ENCODE data around the gene EFNB1.
A peak's percentile ranks its signal among the peaks of the same experiment; 100 is the strongest.

The EFNB1 gene

DNA sequence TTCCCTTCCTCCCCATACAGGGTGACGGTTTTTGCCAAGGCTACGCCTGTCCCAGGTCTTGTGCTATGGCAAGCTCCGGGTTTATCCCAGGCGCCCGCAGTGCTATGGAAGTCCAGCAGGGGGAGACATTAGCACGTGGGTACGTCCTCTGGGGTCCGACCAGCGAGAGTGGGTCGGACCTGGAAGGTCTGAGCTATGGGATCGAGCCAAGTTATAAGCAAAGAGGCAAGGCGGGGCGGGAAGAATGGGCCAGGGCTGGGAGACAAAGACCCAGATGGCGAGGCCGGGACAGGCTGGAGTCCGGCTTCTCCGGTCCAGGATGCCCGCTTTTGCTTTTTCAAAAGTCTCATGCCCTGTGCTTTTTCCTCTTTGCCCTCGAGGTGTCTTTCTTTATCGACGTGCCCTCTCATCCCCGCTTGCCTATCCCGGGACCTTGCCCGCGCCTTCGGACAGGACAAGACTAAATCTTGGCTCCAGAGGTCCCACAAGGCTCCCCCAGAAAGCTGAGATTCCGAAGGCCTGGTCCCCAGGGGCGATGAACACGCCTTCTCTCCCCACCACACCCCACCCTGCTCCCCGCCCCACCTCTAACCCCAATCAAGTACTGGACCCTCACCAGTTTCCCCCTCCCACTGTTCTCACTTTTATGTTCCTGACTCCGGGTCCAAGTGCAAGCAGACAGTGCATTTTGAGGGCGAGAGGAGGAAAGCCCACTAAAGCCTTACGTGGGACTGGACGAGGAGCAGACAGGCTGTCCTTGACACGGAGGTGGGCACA, 785 bp upstream of the EFNB1 start:
- DNase-seq: peak; percentile 87

DNA sequence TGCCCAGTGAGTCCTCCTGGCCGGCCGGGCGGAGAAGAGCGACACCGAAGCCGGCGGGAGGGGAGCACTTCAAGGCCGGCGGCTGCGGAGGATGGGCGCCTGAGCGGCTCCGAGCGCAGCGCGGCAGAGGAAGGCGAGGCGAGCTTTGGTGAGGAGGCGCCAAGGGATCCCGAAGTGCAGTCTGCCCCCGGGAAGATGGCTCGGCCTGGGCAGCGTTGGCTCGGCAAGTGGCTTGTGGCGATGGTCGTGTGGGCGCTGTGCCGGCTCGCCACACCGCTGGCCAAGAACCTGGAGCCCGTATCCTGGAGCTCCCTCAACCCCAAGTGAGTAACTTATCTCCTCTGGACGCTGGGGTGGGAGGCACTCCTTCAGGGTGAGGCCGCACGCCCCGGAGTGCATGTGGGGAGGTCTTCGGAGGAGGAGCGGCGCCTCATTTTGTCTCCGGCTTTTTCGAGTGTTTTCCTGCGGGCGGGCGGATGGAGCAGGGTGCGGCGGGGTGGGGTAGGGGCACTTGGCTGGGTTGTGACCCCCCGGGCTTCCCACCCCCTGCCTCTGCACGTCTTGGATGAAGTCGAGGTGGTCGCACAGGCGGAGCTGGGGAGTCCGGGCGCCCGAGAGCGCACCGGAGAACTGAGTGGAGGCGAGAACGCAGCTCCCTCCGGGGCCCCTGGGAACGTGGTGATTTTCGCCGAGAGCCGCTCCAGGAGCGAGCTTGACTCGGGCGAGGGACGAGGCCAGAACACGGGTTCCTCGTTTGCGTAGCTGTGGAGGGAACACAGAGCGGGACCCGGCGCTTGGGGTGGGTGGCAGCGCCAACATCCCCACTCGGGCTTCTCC, 979 bp downstream of the EFNB1 start:
- no peak for DNase-seq

GRCh38 chrX:68830419-68831404, 1.9 kb downstream of the EFNB1 start:
- no peak for DNase-seq

DNA sequence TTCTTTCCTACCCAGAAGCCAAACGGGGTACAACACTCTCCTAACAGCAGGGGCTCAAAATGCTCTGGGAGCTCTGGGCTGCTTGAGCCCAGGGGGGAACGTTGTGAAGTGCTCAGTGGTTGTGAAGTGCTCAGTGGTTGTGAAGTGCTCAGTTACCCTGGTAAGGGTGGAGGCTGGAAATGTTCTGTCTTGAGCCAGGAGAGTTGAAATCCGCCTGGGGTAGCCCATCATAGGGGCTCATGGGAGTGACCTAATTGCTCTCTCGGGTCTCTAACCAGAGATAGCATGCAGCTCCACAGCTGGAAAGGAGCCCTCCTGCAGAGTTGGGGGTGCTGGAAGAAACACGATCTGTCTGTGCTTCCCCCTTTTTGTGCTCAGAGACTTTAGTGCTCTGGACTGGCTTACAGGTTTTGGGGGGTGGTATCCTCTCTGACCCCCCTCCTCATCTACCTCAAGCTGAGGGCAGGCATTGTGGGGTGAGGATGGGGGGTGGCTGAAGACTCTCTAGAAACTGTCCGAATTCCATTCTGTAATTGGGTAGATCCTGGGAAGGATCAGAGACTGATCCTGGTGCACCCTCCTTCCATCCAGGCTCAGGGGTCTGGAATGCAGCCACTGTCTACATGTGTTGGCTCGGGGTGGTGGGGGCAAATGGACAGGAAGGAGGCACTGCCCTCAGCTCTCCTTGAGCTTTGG, 2.7 kb downstream of the EFNB1 start:
- no peak for DNase-seq

- DNase-seq: peak; percentile 63
These were observed 3.2 kb downstream of the EFNB1 start for GRCh38 chrX:68832101-68832416.

GRCh38 chrX:68832516-68833447, 4.0 kb downstream of the EFNB1 start:
- DNase-seq: no peak

- DNase-seq: no peak
These were observed 4.6 kb downstream of the EFNB1 start for GRCh38 chrX:68833448-68833805.

DNA sequence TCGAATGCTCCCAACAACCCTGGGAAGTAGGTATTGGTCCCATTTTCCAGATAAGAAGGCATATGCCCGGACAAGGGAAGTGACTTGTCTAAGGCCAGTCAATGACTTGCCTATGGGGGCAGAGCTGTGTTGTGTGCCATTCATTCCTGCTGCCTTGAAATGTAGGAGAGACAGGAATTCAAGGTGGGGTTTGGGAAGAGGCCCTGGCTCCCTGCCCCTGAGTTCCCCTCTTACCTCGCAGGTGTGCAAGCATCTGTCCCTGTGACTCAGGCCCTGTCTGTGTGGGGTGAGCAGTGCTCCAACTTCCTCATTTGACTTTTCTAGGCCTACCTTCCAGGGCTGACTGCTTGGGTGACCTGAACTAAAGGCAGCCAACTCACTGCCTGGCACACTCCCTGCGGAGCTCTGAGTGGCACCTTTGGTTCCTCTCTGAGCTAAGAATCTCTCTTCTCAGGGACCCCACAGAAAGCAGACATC, 5.1 kb downstream of the EFNB1 start:
- no peak for DNase-seq

GRCh38 chrX:68834371-68835103, 5.7 kb downstream of the EFNB1 start:
- DNase-seq: no peak

DNA sequence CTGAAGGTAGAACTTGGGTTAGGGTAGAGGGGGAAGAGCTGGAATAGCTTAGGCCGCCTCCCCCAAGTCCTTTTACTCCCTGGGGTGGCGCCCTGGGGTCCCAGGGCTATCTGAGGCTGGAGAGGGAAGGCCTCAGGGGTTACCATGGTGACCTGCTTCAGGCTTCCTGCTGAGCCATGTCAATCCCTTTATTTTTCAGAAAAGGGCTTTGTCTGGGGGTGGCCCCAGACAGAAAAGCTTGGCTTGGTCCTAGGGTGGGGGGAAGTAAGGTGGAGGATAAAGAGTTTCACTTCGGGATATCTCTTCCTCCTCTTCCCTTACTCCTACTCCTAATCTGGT, 6.3 kb downstream of the EFNB1 start:
- no peak for DNase-seq

- DNase-seq: no peak
These were observed 6.6 kb downstream of the EFNB1 start for GRCh38 chrX:68835468-68835867.

GRCh38 chrX:68837119-68837518, 8.3 kb downstream of the EFNB1 start:
- no peak for DNase-seq

- no peak for DNase-seq
These were observed 9.7 kb downstream of the EFNB1 start for GRCh38 chrX:68838571-68838910.

- DNase-seq: no peak
These were observed 10.9 kb downstream of the EFNB1 start for GRCh38 chrX:68839771-68840170.

DNA sequence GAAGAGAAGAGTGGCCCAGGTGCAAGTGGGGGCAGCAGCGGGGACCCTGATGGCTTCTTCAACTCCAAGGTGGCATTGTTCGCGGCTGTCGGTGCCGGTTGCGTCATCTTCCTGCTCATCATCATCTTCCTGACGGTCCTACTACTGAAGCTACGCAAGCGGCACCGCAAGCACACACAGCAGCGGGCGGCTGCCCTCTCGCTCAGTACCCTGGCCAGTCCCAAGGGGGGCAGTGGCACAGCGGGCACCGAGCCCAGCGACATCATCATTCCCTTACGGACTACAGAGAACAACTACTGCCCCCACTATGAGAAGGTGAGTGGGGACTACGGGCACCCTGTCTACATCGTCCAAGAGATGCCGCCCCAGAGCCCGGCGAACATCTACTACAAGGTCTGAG, 11.4 kb downstream of the EFNB1 start:
- no peak for DNase-seq

- no peak for DNase-seq
These were observed 12.6 kb downstream of the EFNB1 start for GRCh38 chrX:68841251-68842049.

GRCh38 chrX:68842351-68842750, 13.5 kb downstream of the EFNB1 start:
- DNase-seq: no peak

DNA sequence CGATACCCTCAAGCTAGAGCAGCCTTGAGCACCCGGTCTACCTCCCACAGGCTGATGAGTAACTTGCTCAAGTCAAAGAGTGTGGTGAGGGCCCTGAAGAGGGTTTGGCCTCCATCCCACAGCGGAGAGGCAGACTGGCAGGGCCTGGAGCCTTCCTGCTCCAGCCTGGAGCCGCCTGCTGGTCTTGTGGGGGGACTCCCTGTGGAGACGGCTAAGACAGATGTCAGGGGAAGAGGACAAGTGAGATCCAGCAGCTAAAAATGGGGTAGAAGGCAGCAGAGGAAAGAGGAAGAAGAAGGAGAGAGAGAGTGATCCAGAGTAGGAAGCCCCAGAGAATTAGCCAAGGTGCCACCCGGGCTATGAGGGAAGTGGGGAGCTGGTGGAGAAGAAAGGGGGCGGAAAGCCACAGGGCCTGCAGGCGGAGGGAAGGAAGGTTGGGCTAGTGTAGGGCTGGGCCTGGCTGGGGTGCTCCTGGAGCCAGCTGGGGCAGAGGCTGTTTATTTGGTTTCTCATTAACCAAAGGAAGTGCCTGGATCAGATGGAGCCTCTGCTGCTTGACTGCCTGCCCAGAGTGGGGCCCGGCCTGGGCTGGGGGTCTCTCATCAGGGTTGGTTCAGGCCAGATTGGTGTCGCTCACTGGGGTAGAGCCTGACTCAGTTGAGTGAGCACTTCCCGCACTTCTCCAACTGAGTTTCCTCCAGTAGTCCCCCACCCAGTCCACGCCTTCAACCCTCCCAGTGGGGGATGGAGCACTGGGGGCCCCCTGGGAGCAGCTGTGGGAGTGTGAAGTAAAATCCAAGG, 14.2 kb downstream of the EFNB1 start:
- DNase-seq: no peak

- DNase-seq: no peak
These were observed 15.2 kb downstream of the EFNB1 start for GRCh38 chrX:68843992-68844391.
